ENCODE measurements around the gene PRKAG1.
A peak's percentile ranks its signal among the peaks of the same experiment; 100 is the strongest.

PRKAG1 gene

DNA sequence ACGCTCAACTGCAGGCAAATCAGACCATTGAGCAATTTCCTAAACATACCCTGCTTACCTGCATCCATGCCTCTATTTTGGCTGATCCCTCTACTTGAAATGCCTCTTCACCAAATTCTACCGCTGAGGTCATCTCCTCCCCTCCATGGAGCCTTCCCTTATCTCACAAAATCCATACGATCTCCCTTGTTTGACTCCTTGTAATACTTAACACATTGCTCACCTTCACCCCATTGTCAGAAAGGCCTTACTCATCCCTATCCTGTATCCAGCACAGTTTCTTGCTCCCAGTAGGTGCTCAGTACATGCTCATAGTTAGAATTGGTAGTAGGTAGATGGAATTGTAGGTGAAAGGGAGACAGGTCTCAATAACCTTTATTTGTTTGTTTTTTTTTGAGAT is 24.8 kb downstream of the PRKAG1 start:
- no peak overlapping the region for H3K4me3 ChIP-seq (ENCODE audit: control insufficient read depth, low read depth, low read length)
- no peak for TF ChIP-seq CTCF (conservative IDR thresholded peaks at IDR 0.05; ENCODE audit: control insufficient read depth, insufficient read depth, low read depth, low read length)
- no peak for DNase-seq (ENCODE audit: low read depth)

- DNase-seq (ENCODE audit: low read depth), result no peak
- no peak for TF ChIP-seq CTCF (conservative IDR thresholded peaks at IDR 0.05; ENCODE audit: control insufficient read depth, insufficient read depth, low read depth, low read length)
- no peak overlapping the region for H3K4me3 ChIP-seq (ENCODE audit: control insufficient read depth, low read depth, low read length)
These were observed 27.1 kb downstream of the PRKAG1 start for GRCh38 chr12:48991247-48992050.

DNA sequence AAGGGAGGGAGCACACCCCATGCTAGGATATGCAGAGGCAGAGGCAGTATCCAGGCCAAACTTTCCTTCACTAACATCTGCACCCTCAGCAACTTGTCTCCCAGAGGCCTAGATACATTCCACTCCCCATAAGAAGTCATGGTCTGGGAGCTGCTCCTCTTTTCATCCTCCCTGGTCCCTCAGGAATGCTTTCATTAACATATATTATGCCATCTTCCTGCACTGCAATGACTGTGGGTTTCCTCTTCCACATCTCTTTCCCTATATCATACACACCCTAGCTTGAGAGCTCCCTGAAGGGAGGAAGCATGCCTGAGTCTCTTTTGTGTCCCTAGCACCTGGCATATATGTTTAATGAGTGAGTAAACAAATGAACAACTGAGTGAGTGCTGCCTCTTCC is 28.0 kb downstream of the PRKAG1 start:
- H3K4me3 ChIP-seq (ENCODE audit: control insufficient read depth, low read depth, low read length), result no peak overlapping the region
- no peak for DNase-seq (ENCODE audit: low read depth)
- TF ChIP-seq CTCF (conservative IDR thresholded peaks at IDR 0.05; ENCODE audit: control insufficient read depth, insufficient read depth, low read depth, low read length), result no peak

DNA sequence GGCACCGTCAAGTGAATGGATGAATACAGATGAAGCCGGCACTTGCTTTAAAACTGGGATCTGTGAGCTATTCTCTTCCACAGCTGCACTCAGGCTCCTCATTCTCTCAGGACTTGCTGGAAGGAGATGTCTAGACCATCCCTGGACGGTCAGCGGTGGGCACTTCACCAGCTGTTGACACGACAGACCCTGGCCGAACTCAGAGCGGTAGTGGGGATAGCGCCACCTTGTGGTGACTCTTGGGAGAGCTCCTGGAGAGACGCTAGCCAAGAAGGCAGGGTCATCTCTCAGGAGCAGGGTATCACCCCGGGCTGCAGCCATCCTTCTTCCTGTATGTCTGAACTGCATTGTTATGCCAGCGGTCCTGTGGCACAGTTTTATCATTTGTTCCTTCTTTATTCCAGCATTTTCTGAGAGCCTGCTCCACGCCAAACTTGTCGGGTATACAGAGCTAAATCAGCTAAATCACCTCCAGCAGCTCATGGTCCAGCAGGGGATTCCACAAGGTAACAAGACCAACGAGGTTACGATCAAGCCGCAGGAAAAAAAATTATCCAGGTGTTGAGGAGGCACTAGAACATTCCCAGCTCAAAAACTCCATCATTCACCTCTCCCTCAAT is 30.4 kb downstream of the PRKAG1 start:
- peak; percentile 45 for DNase-seq (ENCODE audit: low read depth)
- TF ChIP-seq CTCF (conservative IDR thresholded peaks at IDR 0.05; ENCODE audit: control insufficient read depth, insufficient read depth, low read depth, low read length), result peak; percentile 92
- H3K4me3 ChIP-seq (ENCODE audit: control insufficient read depth, low read depth, low read length), result no peak overlapping the region

DNA sequence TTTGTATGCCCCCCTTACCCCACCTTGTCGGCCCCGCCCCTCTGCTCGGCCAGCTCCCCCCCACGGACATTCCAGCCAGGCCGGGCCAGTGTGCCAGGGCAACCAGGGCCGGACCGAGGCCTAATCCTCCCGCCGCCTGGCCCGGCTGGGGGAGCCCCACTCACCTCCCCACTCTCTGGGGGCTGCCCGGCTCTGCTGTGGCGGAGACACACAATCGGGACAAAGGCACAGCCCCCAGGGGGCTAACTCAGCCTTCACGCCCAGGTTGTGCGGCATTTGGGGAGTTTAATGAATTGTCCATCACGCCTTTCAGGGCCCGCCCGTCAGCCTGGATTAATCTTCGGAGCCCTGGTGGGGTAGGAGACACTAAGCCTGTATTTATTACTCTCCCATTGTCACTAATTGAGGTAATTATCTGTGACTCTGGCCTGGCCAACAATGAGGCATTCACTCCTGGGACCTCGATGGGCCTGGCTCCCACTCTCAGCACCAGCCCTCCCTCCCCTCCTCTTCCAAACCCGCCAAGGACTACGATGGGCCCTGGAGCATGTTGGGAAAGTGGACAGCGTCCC is 31.8 kb downstream of the PRKAG1 start:
- TF ChIP-seq CTCF (conservative IDR thresholded peaks at IDR 0.05; ENCODE audit: control insufficient read depth, insufficient read depth, low read depth, low read length), result no peak
- DNase-seq (ENCODE audit: low read depth), result no peak
- no peak overlapping the region for H3K4me3 ChIP-seq (ENCODE audit: control insufficient read depth, low read depth, low read length)

DNA sequence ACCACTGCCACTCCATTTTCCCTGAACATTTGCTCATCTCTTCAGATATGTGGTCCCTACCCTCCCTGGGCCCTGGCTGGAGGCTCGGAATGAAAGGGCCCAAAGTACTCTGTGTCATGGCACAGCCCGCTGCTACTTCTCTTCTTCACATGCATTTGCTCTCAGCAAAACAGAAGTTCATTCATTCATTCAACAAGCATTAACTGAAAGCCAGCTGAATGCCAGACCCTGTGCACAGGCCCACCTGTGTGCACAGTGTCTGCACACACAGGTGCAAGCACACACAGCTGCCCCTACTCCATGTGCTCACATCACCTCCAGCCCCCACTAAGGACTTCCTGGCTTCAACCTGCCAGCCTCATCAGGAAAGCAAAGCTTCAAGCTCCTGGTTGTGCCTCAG is 32.7 kb downstream of the PRKAG1 start:
- no peak for TF ChIP-seq CTCF (conservative IDR thresholded peaks at IDR 0.05; ENCODE audit: control insufficient read depth, insufficient read depth, low read depth, low read length)
- no peak overlapping the region for H3K4me3 ChIP-seq (ENCODE audit: control insufficient read depth, low read depth, low read length)
- DNase-seq (ENCODE audit: low read depth), result no peak
